SK-N-SH treated with all-trans-retinoic acid at 6 μM for 48 hours (cell line): ENCODE data around the gene GRIK3.

Experiments
- ATAC-seq: fragments of 200-7000 bp; cut with Tn5 transposase; 3 replicates; pipeline ENCODE4 v1.9.1; 2020; ENCODE audit warnings: mild to moderate bottlenecking, moderate library complexity
- ARNTL ChIP-seq: fragments of 450-650 bp; formaldehyde crosslinking; IDR thresholded peaks from 2 replicates; pipeline ENCODE4 v1.5.0; 2020; ENCODE audit warnings: low read depth, mild to moderate bottlenecking, moderate library complexity, borderline replicate concordance
- BACH2 ChIP-seq: fragments of 250-450 bp; sonication (Bioruptor Pico); IDR thresholded peaks from 2 replicates; pipeline ENCODE4 v1.9.0; 2021; ENCODE audit warnings: mild to moderate bottlenecking, borderline replicate concordance
- ESRRG ChIP-seq: fragments of 250-450 bp; sonication (Bioruptor Pico); IDR thresholded peaks from 2 replicates; pipeline ENCODE4 v1.6.1; 2021; ENCODE audit warnings: mild to moderate bottlenecking
- GLIS3 ChIP-seq: fragments of 250-450 bp; sonication (Bioruptor Pico); IDR thresholded peaks from 2 replicates; pipeline ENCODE4 v1.5.0; 2020; ENCODE audit warnings: mild to moderate bottlenecking, moderate library complexity
- ISL1 ChIP-seq: fragments of 250-450 bp; sonication (Bioruptor Pico); IDR thresholded peaks from 2 replicates; pipeline ENCODE4 v2.1.2; 2022; ENCODE audit warnings: mild to moderate bottlenecking, moderate library complexity
- OSR1 ChIP-seq: fragments of 250-450 bp; sonication (Bioruptor Pico); IDR thresholded peaks from 2 replicates; pipeline ENCODE4 v1.8.0; 2022; ENCODE audit warnings: moderate library complexity, mild to moderate bottlenecking, inconsistent platforms
- PATZ1 ChIP-seq: fragments of 250-450 bp; sonication (Bioruptor Pico); IDR thresholded peaks from 2 replicates; pipeline ENCODE4 v1.8.0; 2020; ENCODE audit warnings: mild to moderate bottlenecking, moderate library complexity, borderline replicate concordance
- PPARA ChIP-seq: fragments of 250-450 bp; sonication (Bioruptor Pico); IDR thresholded peaks from 2 replicates; pipeline ENCODE4 v1.5.0; 2020; ENCODE audit warnings: mild to moderate bottlenecking, borderline replicate concordance
- RARB ChIP-seq: fragments of 250-450 bp; sonication (Bioruptor Pico); IDR thresholded peaks from 2 replicates; pipeline ENCODE4 v1.8.0; 2021; ENCODE audit warnings: mild to moderate bottlenecking, moderate library complexity
- SNAI2 ChIP-seq: fragments of 250-450 bp; sonication (Bioruptor Pico); IDR thresholded peaks from 2 replicates; pipeline ENCODE4 v1.5.0; 2020; ENCODE audit warnings: mild to moderate bottlenecking, moderate library complexity
- TCF4 ChIP-seq: fragments of 250-450 bp; sonication (Bioruptor Pico); IDR thresholded peaks from 2 replicates; pipeline ENCODE4 v1.8.0; 2021; ENCODE audit warnings: mild to moderate bottlenecking, moderate library complexity, borderline replicate concordance
- TOX ChIP-seq: fragments of 250-450 bp; sonication (Bioruptor Pico); IDR thresholded peaks from 2 replicates; pipeline ENCODE4 v1.8.0; 2021; ENCODE audit warnings: mild to moderate bottlenecking, moderate library complexity, borderline replicate concordance
- ZC3H10 ChIP-seq: fragments of 250-450 bp; sonication (Bioruptor Pico); IDR thresholded peaks from 2 replicates; pipeline ENCODE4 v1.5.1; 2021; ENCODE audit warnings: mild to moderate bottlenecking, moderate library complexity
- ZFP3 ChIP-seq: fragments of 250-450 bp; sonication (Bioruptor Pico); IDR thresholded peaks from 2 replicates; pipeline ENCODE4 v1.5.0; 2020; ENCODE audit warnings: mild to moderate bottlenecking, moderate library complexity
- ZFP30 ChIP-seq: fragments of 450-650 bp; formaldehyde crosslinking; IDR thresholded peaks from 2 replicates; pipeline ENCODE4 v1.5.0; 2022; ENCODE audit warnings: mild to moderate bottlenecking, moderate library complexity
- ZNF565 ChIP-seq: fragments of 450-650 bp; formaldehyde crosslinking; conservative IDR thresholded peaks from 2 replicates; pipeline ENCODE4 v1.5.0; 2020; ENCODE audit warnings: low read depth, mild to moderate bottlenecking, moderate library complexity
- ZNF70 ChIP-seq: fragments of 450-650 bp; formaldehyde crosslinking; IDR thresholded peaks from 2 replicates; pipeline ENCODE4 v1.5.0; 2020; ENCODE audit warnings: mild to moderate bottlenecking, moderate library complexity
- ZNF8 ChIP-seq: fragments of 450-650 bp; formaldehyde crosslinking; IDR thresholded peaks from 2 replicates; pipeline ENCODE4 v1.5.0; 2020; ENCODE audit warnings: mild to moderate bottlenecking, moderate library complexity
- TF ChIP-seq, protein P1 (sequence below): fragments of 250-450 bp; sonication (Bioruptor Pico); IDR thresholded peaks from 2 replicates; pipeline ENCODE4 v1.5.1; 2021; ENCODE audit warnings: mild to moderate bottlenecking, moderate library complexity
- TF ChIP-seq, protein P2 (sequence below): fragments of 250-450 bp; sonication (Bioruptor Pico); IDR thresholded peaks from 2 replicates; pipeline ENCODE4 v1.5.0; 2020; ENCODE audit warnings: mild to moderate bottlenecking, moderate library complexity
- TF ChIP-seq, protein P3 (sequence below): fragments of 250-450 bp; sonication (Bioruptor Pico); IDR thresholded peaks from 2 replicates; pipeline ENCODE4 v1.5.1; 2020; ENCODE audit warnings: low read depth, mild to moderate bottlenecking, moderate library complexity
- TF ChIP-seq, protein P4 (sequence below): fragments of 250-450 bp; sonication (Bioruptor Pico); IDR thresholded peaks from 2 replicates; pipeline ENCODE4 v1.8.0; 2021; ENCODE audit warnings: low read depth, mild to moderate bottlenecking, moderate library complexity, borderline replicate concordance

The GRIK3 gene

DNA sequence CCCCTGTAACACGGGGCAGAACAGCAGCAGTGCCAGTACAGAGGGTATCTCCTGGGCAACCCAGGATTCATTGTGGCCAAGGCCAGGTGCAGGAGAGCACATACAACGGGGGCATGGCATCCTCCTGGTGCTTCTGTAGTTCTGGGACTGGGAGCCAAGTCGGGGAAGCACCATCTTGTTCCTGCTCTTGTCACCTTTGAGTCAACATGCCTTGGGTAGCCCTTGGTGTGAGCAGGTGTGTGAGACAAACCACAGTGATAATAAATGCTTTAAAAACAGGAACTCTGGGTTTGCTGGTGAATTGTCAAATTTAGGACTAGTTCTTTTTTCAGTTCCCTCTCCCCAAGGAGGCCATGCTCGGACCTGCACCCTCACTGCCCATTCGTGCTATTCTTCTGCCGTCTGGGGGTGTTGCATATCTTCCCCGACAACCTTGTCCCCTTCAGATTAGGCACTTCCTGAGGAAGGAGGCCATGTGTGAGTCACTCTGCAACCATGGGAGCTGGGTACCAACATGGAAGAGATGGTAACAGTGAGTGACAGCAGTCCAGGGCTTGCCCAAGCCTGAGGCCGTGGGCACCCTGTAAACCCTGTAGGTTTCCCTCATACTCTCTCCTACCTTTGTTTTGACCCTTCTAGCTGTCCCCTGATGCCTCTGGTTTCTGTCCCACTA lies 150.2 kb downstream of the GRIK3 start:
- TF ChIP-seq, protein P1, sequence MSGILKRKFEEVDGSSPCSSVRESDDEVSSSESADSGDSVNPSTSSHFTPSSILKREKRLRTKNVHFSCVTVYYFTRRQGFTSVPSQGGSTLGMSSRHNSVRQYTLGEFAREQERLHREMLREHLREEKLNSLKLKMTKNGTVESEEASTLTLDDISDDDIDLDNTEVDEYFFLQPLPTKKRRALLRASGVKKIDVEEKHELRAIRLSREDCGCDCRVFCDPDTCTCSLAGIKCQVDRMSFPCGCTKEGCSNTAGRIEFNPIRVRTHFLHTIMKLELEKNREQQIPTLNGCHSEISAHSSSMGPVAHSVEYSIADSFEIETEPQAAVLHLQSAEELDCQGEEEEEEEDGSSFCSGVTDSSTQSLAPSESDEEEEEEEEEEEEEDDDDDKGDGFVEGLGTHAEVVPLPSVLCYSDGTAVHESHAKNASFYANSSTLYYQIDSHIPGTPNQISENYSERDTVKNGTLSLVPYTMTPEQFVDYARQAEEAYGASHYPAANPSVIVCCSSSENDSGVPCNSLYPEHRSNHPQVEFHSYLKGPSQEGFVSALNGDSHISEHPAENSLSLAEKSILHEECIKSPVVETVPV (CRISPR knock-in tag) = no peak
- TF ChIP-seq RARB (CRISPR knock-in tag) (no peak), ESRRG (CRISPR knock-in tag) (no peak), ZNF70 (CRISPR knock-in tag) (no peak), ARNTL (CRISPR knock-in tag) (no peak), ISL1 (CRISPR knock-in tag) (no peak), ZNF8 (no peak), TCF4 (CRISPR knock-in tag) (no peak)
- TF ChIP-seq, protein P2, sequence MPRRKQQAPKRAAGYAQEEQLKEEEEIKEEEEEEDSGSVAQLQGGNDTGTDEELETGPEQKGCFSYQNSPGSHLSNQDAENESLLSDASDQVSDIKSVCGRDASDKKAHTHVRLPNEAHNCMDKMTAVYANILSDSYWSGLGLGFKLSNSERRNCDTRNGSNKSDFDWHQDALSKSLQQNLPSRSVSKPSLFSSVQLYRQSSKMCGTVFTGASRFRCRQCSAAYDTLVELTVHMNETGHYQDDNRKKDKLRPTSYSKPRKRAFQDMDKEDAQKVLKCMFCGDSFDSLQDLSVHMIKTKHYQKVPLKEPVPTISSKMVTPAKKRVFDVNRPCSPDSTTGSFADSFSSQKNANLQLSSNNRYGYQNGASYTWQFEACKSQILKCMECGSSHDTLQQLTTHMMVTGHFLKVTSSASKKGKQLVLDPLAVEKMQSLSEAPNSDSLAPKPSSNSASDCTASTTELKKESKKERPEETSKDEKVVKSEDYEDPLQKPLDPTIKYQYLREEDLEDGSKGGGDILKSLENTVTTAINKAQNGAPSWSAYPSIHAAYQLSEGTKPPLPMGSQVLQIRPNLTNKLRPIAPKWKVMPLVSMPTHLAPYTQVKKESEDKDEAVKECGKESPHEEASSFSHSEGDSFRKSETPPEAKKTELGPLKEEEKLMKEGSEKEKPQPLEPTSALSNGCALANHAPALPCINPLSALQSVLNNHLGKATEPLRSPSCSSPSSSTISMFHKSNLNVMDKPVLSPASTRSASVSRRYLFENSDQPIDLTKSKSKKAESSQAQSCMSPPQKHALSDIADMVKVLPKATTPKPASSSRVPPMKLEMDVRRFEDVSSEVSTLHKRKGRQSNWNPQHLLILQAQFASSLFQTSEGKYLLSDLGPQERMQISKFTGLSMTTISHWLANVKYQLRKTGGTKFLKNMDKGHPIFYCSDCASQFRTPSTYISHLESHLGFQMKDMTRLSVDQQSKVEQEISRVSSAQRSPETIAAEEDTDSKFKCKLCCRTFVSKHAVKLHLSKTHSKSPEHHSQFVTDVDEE = no peak
- ATAC-seq = no peak

- ATAC-seq = no peak
- TF ChIP-seq ISL1 (CRISPR knock-in tag) = no peak
- no peak for TF ChIP-seq ZC3H10
- no peak for TF ChIP-seq PATZ1 (CRISPR knock-in tag)
- no peak for TF ChIP-seq GLIS3 (CRISPR knock-in tag)
- no peak for TF ChIP-seq PPARA (CRISPR knock-in tag)
- no peak for TF ChIP-seq BACH2 (CRISPR knock-in tag)
- TF ChIP-seq, all 23 proteins: peak for 0
Measured at GRCh38 chr1:36883315-36883949, 150.9 kb downstream of the GRIK3 start.

DNA sequence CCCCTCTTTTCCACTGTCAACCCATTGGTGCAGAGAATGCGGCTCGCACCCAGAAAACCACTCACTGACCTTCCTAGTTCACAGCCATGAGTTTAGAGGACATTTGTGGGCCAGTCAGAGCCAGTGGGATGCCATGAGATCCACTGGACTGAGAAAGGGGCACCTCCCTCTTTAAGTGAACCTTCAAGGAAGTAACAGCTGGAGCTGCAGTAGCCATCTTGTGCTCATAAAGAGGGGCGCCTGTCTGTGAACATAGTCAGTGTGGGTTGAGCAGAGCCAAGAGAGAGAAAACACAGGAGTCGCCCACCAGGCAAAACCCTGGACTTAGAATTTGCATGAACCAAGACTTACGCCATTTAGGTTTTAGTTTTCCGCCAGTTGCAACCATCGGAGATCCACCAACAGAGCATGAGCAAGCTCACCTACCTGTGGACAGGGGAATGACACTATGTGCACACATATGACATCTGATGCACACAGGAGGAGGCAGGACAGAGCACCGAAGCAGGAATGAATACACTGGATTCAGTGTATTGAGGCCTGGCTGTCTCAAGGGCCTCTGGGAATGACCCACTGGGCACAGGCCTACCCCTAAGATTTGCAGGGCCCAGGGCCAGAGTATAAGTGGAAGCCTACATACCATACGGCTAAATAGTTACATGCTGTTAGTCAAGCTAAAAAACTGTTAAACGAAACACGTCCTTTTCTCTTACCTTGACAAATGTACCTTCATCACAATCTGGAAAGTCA lies 151.6 kb downstream of the GRIK3 start:
- TF ChIP-seq BACH2 (CRISPR knock-in tag) = no peak
- no peak for TF ChIP-seq ZFP30 (CRISPR knock-in tag)
- no peak for TF ChIP-seq GLIS3 (CRISPR knock-in tag)
- TF ChIP-seq ZNF70 (CRISPR knock-in tag) = no peak
- TF ChIP-seq ZNF565 (CRISPR knock-in tag) = no peak
- TF ChIP-seq ESRRG (CRISPR knock-in tag) = no peak
- TF ChIP-seq SNAI2 = no peak
- no peak for TF ChIP-seq OSR1 (CRISPR knock-in tag)
- TF ChIP-seq PPARA (CRISPR knock-in tag) = no peak
- TF ChIP-seq ZFP3 (CRISPR knock-in tag) = no peak
- no peak for TF ChIP-seq ZNF8
- TF ChIP-seq, protein P2 = no peak
- TF ChIP-seq, protein P3, sequence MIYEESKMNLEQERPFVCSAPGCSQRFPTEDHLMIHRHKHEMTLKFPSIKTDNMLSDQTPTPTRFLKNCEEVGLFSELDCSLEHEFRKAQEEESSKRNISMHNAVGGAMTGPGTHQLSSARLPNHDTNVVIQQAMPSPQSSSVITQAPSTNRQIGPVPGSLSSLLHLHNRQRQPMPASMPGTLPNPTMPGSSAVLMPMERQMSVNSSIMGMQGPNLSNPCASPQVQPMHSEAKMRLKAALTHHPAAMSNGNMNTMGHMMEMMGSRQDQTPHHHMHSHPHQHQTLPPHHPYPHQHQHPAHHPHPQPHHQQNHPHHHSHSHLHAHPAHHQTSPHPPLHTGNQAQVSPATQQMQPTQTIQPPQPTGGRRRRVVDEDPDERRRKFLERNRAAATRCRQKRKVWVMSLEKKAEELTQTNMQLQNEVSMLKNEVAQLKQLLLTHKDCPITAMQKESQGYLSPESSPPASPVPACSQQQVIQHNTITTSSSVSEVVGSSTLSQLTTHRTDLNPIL (CRISPR knock-in tag) = no peak
- TF ChIP-seq RARB (CRISPR knock-in tag) = no peak
- TF ChIP-seq ZC3H10 = no peak
- TF ChIP-seq, protein P4, sequence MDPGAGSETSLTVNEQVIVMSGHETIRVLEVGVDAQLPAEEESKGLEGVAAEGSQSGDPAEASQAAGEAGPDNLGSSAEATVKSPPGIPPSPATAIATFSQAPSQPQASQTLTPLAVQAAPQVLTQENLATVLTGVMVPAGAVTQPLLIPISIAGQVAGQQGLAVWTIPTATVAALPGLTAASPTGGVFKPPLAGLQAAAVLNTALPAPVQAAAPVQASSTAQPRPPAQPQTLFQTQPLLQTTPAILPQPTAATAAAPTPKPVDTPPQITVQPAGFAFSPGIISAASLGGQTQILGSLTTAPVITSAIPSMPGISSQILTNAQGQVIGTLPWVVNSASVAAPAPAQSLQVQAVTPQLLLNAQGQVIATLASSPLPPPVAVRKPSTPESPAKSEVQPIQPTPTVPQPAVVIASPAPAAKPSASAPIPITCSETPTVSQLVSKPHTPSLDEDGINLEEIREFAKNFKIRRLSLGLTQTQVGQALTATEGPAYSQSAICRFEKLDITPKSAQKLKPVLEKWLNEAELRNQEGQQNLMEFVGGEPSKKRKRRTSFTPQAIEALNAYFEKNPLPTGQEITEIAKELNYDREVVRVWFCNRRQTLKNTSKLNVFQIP (CRISPR knock-in tag) = no peak
- no peak for TF ChIP-seq ARNTL (CRISPR knock-in tag)
- no peak for TF ChIP-seq TCF4 (CRISPR knock-in tag)
- TF ChIP-seq TOX (CRISPR knock-in tag) = no peak
- ATAC-seq = no peak
